Stimulated activated naive CD8-positive, alpha-beta T cell treated with anti-CD3 and anti-CD28 coated beads, Interleukin-15, Interleukin-2, amounts not matched to agents 100 U/mL and 50 U/mL, for 24 hours (primary cell): ENCODE data around the gene PCDHB1.
"Not testable (repeated sequence)": the region's sequence is repeated elsewhere in the genome, so short reads cannot be mapped to it uniquely, and the experiment has no call there.

Experiments used
- ATAC-seq: fragments of 150-1000 bp; cut with Tn5 transposase; one replicate; pipeline ENCODE4 v1.10.0; 2021
- DNase-seq: peaks from one replicate; pipeline ENCODE4 v3.0.0; 2021

Gene PCDHB1

GRCh38 chr5:141084487-141084989 lies 33.4 kb downstream of the PCDHB1 start:
- DNase-seq (peak; percentile 16), ATAC-seq (no peak)

GRCh38 chr5:141094481-141095262 lies 43.5 kb downstream of the PCDHB1 start, which contains the start of gene PCDHB2:
TSS of gene PCDHB2 (plus strand) at chr5:141094615. CDS start at chr5:141094791, 176 bp downstream.
- no peak for ATAC-seq
- no peak for DNase-seq

GRCh38 chr5:141095263-141095641 lies 44.1 kb downstream of the PCDHB1 start:
- ATAC-seq: no peak
- no peak for DNase-seq

- ATAC-seq, DNase-seq: not testable (repeated sequence)
These were observed 45.0 kb downstream of the PCDHB1 start for GRCh38 chr5:141096181-141096580.

GRCh38 chr5:141096586-141096985 lies 45.4 kb downstream of the PCDHB1 start:
- not testable (repeated sequence) for ATAC-seq, DNase-seq

- DNase-seq: peak; percentile 41
- ATAC-seq: no peak
These were observed 49.1 kb downstream of the PCDHB1 start, which contains the start of gene PCDHB3 for GRCh38 chr5:141100243-141100805. TSS of gene PCDHB3 (plus strand) at chr5:141100473. CDS start at chr5:141100650, 177 bp downstream.

GRCh38 chr5:141101059-141101458 lies 49.9 kb downstream of the PCDHB1 start:
- ATAC-seq (no peak), DNase-seq (no peak)

GRCh38 chr5:141102070-141102469 lies 50.9 kb downstream of the PCDHB1 start:
- not testable (repeated sequence) for ATAC-seq, DNase-seq

- not testable (repeated sequence) for ATAC-seq
These were observed 51.3 kb downstream of the PCDHB1 start for GRCh38 chr5:141102471-141102870.

GRCh38 chr5:141105350-141105749 lies 54.2 kb downstream of the PCDHB1 start:
- DNase-seq: no peak
- ATAC-seq: no peak

More at GRCh38 chr5:141102471-141102870, 51.3 kb downstream of the PCDHB1 start:
- not testable (repeated sequence) for DNase-seq
